Lower lobe of right lung (tissue), 2 donors: ENCODE measurements around the gene BMF. TPM values are rescaled to one million over a fixed set of nuclear protein-coding genes. Genes with fewer than 3 reads are reported as not detected.

Experiments
- ATAC-seq, 2 donors: fragments of 200-7000 bp; cut with Tn5 transposase; one replicate each; pipeline ENCODE4 v1.9.1; 2020 to 2022; ENCODE audit warnings: mild to moderate bottlenecking in 2 of 2, moderate library complexity in 2 of 2
- DNase-seq: peaks from one replicate; pipeline ENCODE4 v3.0.0-alpha.2; 2020
- H3K27ac ChIP-seq: fragments of 200-600 bp; one replicate; pipeline ENCODE4 v1.8.0; 2022
- H3K27me3 ChIP-seq: fragments of 200-600 bp; one replicate; pipeline ENCODE4 v1.8.0; 2022; ENCODE audit warnings: low read depth
- H3K36me3 ChIP-seq: fragments of 200-600 bp; one replicate; pipeline ENCODE4 v1.8.0; 2022; ENCODE audit warnings: mild to moderate bottlenecking
- H3K4me1 ChIP-seq: fragments of 200-600 bp; one replicate; pipeline ENCODE4 v1.8.0; 2022
- H3K4me3 ChIP-seq: fragments of 200-600 bp; one replicate; pipeline ENCODE4 v1.8.0; 2022; ENCODE audit warnings: mild to moderate bottlenecking
- H3K9me3 ChIP-seq: fragments of 200-600 bp; one replicate; pipeline ENCODE4 v1.8.0; 2022
- intact Hi-C: fragments of 100-400 bp; cut with DNase I; formaldehyde crosslinking; loops from one replicate; pipeline ENCODE4 v1.11.0; 2022
- total RNA-seq: library from RNA; stranded (reverse); fragmentation: NEBNext Ultra II Directional; extraction: Animal tissue kit (Norgen Biotek cat#: 25700); gene quantifications from one replicate; pipeline ENCODE4 v1.2.1, GENCODE V29; 2021
- TF ChIP-seq, protein P1 (sequence below): fragments of 200-600 bp; IDR thresholded peaks from one replicate; pipeline ENCODE4 v1.8.0; 2022; ENCODE audit warnings: antibody characterized with exemption, mild to moderate bottlenecking
- donor health status: DM: no; HTN: yes; CAD: no; lungs with severe emphysema.

Gene BMF
- total RNA-seq, 1 donor from 2014 or later, result 17.2 TPM

DNA sequence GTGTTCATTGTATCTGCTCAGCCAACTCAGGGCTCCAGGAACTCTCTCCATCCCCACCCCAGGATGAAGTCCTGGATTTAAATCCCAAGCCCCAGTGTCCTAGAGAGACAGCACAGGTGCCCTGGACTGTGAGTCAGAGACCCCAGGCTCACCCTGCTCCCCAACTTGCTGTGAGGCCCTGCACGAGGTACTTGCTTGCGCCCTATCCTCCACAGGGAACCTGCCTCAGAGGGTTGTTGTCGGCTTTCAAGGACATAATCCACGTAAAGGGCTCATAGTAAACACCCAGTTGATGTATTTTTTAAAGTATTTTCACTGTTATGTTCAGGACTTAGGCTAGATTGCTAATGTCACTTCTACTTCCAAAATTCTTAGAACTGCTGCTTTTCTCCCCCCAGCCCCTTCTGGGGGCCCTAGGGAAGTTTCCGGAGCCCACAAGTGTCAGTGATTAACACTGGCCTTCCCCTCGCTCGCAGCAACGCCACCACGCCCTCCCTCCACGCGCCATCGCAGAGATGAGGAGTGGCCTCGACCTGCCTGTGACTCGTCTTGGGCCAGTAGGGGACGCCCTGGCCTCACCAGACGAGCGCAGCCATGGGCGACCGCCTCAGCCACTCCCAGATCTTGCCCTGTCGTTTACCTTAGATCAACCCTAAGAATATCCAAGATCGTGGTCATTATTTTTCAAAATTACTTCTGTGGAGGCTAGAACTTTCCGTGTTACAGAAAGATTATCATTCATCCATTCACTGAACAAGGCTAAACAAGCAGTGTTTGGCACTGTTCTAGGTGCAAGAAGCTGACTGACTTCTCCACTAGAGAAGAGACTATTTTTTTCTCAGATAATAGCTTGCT lies 63.7 kb downstream of the BMF start:
- peaks cover 59% of the 10 kb centered on the region for H3K4me1 ChIP-seq
- H3K9me3 ChIP-seq, result no peaks in the 10 kb centered on the region
- peak; percentile 92 for DNase-seq
- H3K36me3 ChIP-seq, result no peaks in the 10 kb centered on the region
- no peaks in the 10 kb centered on the region for H3K27me3 ChIP-seq
- peak; percentile 94 to 95 for ATAC-seq
- TF ChIP-seq, protein P1, sequence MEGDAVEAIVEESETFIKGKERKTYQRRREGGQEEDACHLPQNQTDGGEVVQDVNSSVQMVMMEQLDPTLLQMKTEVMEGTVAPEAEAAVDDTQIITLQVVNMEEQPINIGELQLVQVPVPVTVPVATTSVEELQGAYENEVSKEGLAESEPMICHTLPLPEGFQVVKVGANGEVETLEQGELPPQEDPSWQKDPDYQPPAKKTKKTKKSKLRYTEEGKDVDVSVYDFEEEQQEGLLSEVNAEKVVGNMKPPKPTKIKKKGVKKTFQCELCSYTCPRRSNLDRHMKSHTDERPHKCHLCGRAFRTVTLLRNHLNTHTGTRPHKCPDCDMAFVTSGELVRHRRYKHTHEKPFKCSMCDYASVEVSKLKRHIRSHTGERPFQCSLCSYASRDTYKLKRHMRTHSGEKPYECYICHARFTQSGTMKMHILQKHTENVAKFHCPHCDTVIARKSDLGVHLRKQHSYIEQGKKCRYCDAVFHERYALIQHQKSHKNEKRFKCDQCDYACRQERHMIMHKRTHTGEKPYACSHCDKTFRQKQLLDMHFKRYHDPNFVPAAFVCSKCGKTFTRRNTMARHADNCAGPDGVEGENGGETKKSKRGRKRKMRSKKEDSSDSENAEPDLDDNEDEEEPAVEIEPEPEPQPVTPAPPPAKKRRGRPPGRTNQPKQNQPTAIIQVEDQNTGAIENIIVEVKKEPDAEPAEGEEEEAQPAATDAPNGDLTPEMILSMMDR, result peak; percentile 95
- H3K4me3 ChIP-seq, result peak overlapping the region; percentile 1
- intact Hi-C loops, result loop anchor here (10.0 kb wide), 2 partner anchors 60 to 230 kb away; partner anchors contain the start of gene BMF
- H3K27ac ChIP-seq, result peak overlapping the region; percentile 66

DNA sequence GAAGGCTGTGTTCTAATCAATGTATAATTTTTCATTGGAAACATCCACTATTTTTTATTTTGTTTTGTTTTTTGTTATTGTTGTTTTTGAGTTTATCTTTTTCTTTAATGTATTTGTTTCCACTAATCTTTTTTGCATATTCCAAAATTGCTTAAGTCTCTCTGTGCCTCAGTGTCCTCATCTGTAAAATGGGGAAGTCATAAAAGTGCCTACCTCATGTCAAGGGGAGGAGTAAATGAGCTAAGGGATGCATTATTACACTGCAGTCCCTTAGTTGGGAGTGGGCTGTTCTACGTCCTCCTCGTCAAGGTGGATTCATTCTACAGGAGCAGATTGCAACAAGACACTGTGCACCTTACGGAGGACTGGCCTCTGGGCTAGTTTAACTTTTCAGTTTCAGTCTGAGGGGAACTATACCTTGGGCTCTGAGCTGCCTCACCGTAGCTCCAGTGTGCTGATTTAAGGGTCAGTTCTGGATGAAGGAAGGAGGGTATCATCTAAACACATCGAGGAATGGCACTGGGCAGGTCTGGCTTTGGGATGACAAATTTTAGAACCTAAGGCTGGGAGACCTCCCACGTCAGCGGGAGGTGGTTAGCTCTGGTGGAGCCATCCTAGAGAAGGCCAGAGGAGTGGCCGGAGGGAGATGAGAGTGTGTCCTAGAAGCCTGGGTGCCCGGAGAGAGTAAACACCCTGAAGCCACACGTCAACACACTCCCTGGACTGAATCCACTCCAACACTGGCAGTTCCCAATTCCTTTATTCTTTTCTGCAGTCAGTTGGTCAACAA lies 64.6 kb downstream of the BMF start:
- intact Hi-C loops, result loop anchor here (10.0 kb wide), 2 partner anchors 61 to 231 kb away; partner anchors contain the start of gene BMF
- no peak for ATAC-seq
- TF ChIP-seq, protein P1, result no peak
- no peak overlapping the region for H3K27ac ChIP-seq
- H3K36me3 ChIP-seq, result no peaks in the 10 kb centered on the region
- H3K4me3 ChIP-seq, result no peak overlapping the region
- peaks cover 56% of the 10 kb centered on the region for H3K4me1 ChIP-seq
- no peaks in the 10 kb centered on the region for H3K9me3 ChIP-seq
- no peak for DNase-seq
- H3K27me3 ChIP-seq, result no peaks in the 10 kb centered on the region

DNA sequence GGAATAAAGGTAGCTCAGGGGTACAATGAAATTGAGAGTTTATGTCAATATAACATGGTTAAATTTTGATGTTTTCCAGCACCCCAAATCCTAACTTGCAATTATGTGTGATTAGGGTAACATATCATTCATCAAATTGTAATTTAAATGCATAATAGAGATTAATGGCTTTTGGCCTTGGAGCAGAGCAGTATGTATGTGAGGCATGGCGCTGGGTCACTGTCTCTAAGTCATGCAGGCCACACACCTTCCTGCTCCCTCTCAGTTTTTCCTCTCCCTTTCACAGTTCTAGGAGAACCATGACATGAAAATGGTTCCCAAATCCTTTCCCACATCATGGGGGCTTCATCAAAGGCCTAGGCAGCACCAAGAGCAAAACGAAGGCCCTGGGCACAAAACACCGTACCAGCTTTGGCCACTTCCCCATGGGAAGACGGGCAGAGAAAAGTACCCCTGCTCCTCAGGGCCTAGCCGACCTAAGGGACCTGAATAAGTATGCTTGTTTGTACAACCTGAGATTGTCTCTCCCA lies 65.8 kb downstream of the BMF start:
- H3K4me3 ChIP-seq, result no peak overlapping the region
- DNase-seq, result no peak
- H3K36me3 ChIP-seq, result peaks cover 4% of the 10 kb centered on the region
- H3K9me3 ChIP-seq, result no peaks in the 10 kb centered on the region
- peaks cover 48% of the 10 kb centered on the region for H3K4me1 ChIP-seq
- H3K27ac ChIP-seq, result no peak overlapping the region
- TF ChIP-seq, protein P1, result no peak
- intact Hi-C loops, result loop anchor here (10.0 kb wide), 2 partner anchors 62 to 232 kb away; partner anchors contain the start of gene BMF
- ATAC-seq, result no peak
- H3K27me3 ChIP-seq, result no peaks in the 10 kb centered on the region

DNA sequence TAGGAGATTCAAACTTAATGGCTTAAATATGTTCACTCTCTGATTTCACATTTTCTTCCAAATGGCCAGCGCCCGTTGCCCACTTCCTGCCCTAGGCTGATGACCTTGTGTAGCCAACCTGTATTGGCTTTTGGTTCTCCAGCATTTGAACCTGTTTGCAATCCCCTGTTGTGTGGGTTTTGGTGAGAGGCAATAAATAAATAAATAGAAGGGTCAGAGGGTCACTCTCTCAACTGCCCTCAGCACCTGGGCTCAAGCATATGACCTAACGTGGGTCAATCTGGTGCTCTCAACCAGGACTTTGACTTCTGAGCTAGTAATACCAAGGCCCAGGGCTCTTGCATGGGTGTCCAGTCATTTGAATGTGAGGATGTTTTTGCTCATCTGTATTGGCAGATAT lies 67.9 kb downstream of the BMF start:
- peaks cover 43% of the 10 kb centered on the region for H3K4me1 ChIP-seq
- TF ChIP-seq, protein P1, result no peak
- no peaks in the 10 kb centered on the region for H3K27me3 ChIP-seq
- DNase-seq (no peak), ATAC-seq (no peak)
- H3K9me3 ChIP-seq, result no peaks in the 10 kb centered on the region
- intact Hi-C loops, result loop anchor here (10.0 kb wide), 2 partner anchors 64 to 234 kb away; partner anchors contain the start of gene BMF
- H3K4me3 ChIP-seq, result no peak overlapping the region
- peaks cover 22% of the 10 kb centered on the region for H3K36me3 ChIP-seq
- no peak overlapping the region for H3K27ac ChIP-seq

DNA sequence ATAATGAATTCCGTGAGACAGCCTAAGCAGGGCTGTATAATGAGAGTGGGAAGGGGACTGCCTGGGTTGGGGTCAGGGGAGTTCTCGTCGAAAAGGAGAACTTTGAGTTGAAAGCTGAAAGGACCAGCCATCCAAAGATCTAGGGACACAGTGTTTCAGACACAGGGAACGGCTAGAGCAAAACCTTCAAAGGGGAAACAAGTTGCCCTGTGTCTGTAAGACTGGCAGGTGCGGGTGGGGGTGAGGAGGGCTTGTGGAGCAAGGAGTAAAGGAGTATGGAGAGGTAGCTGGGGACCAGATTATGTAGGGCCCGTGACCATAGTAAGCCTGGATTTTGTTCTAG lies 68.4 kb downstream of the BMF start:
- intact Hi-C loops, result loop anchor here (10.0 kb wide), 2 partner anchors 65 to 235 kb away; partner anchors contain the start of gene BMF
- Histone ChIP-seq H3K36me3 (peaks cover 27% of the 10 kb centered on the region), H3K27me3 (no peaks in the 10 kb centered on the region), H3K4me3 (peak overlapping the region; percentile 76), H3K4me1 (peaks cover 38% of the 10 kb centered on the region), H3K27ac (peak overlapping the region; percentile 94), H3K9me3 (no peaks in the 10 kb centered on the region)
- DNase-seq (no peak), ATAC-seq (no peak)
- TF ChIP-seq, protein P1, result no peak
